ENCODE results near the gene CDK5RAP1.

CDK5RAP1 gene

DNA sequence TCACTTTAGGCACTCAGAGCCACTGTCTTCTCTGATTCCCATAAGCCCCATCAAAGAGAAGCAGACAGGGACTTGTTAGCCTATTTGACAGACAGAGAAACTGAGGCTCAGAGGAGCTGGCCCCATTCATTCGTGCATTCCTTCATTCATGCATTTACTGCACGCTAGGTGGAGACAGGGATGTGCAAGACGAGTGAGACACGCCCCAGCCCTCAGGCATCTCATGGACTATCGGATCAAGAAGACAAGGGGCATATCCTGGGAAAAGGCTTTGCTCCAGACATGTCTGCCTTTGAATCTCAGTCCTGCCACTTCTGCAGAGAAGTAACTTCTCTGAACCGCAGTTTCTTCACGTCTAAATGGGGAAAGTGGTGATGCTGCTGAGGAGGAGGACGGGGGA lies 64.2 kb downstream of the CDK5RAP1 start:
- TF ChIP-seq, protein P1, sequence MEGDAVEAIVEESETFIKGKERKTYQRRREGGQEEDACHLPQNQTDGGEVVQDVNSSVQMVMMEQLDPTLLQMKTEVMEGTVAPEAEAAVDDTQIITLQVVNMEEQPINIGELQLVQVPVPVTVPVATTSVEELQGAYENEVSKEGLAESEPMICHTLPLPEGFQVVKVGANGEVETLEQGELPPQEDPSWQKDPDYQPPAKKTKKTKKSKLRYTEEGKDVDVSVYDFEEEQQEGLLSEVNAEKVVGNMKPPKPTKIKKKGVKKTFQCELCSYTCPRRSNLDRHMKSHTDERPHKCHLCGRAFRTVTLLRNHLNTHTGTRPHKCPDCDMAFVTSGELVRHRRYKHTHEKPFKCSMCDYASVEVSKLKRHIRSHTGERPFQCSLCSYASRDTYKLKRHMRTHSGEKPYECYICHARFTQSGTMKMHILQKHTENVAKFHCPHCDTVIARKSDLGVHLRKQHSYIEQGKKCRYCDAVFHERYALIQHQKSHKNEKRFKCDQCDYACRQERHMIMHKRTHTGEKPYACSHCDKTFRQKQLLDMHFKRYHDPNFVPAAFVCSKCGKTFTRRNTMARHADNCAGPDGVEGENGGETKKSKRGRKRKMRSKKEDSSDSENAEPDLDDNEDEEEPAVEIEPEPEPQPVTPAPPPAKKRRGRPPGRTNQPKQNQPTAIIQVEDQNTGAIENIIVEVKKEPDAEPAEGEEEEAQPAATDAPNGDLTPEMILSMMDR (IDR thresholded peaks at IDR 0.05; ENCODE audit: extremely low read depth, insufficient read depth, missing control alignments), result no peak
- in situ Hi-C loops (cut with MboI; ENCODE audit: low pct_unique_long_range_greater_than_20kb, low sequenced_read_pairs, unreplicated experiment), result no loop called here
- DNase-seq (ENCODE audit: low spot score), result no peak

- in situ Hi-C loops (cut with MboI; ENCODE audit: low pct_unique_long_range_greater_than_20kb, low sequenced_read_pairs, unreplicated experiment), result no loop called here
- TF ChIP-seq, protein P1 (IDR thresholded peaks at IDR 0.05; ENCODE audit: extremely low read depth, insufficient read depth, missing control alignments), result no peak
These were observed 64.9 kb downstream of the CDK5RAP1 start for GRCh38 chr20:33336375-33336774.

GRCh38 chr20:33334111-33334510 lies 67.2 kb downstream of the CDK5RAP1 start:
- TF ChIP-seq, protein P1 (IDR thresholded peaks at IDR 0.05; ENCODE audit: extremely low read depth, insufficient read depth, missing control alignments), result no peak
- DNase-seq (ENCODE audit: low spot score), result no peak
- in situ Hi-C loops (cut with MboI; ENCODE audit: low pct_unique_long_range_greater_than_20kb, low sequenced_read_pairs, unreplicated experiment), result no loop called here

More at GRCh38 chr20:33336375-33336774, 64.9 kb downstream of the CDK5RAP1 start:
- DNase-seq (ENCODE audit: low spot score), result no peak

DNA sequence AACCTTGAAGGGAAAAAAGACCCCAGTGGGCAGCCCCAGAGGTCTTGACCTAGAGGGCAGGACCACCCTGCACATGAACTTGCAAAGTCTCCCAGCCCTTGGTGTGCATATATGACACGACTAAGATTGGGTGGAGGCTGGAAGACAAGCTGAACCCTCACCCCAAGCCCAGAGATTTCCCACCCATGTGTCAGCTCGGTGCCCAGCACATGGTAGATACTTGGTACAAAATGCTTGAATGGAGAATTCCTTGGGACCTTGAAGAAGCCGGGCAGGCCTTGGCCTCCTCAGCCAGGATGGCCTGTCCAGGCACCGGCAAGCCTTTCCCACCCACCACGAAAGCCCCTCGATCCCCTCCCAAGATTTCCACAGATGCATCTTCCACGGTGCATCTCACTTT lies 67.7 kb downstream of the CDK5RAP1 start:
- TF ChIP-seq, protein P1 (IDR thresholded peaks at IDR 0.05; ENCODE audit: extremely low read depth, insufficient read depth, missing control alignments), result no peak
- in situ Hi-C loops (cut with MboI; ENCODE audit: low pct_unique_long_range_greater_than_20kb, low sequenced_read_pairs, unreplicated experiment), result no loop called here
- no peak for DNase-seq (ENCODE audit: low spot score)

GRCh38 chr20:33332905-33333456 lies 68.3 kb downstream of the CDK5RAP1 start:
- DNase-seq (ENCODE audit: low spot score), result no peak
- in situ Hi-C loops (cut with MboI; ENCODE audit: low pct_unique_long_range_greater_than_20kb, low sequenced_read_pairs, unreplicated experiment), result no loop called here
- TF ChIP-seq, protein P1 (IDR thresholded peaks at IDR 0.05; ENCODE audit: extremely low read depth, insufficient read depth, missing control alignments), result no peak

DNA sequence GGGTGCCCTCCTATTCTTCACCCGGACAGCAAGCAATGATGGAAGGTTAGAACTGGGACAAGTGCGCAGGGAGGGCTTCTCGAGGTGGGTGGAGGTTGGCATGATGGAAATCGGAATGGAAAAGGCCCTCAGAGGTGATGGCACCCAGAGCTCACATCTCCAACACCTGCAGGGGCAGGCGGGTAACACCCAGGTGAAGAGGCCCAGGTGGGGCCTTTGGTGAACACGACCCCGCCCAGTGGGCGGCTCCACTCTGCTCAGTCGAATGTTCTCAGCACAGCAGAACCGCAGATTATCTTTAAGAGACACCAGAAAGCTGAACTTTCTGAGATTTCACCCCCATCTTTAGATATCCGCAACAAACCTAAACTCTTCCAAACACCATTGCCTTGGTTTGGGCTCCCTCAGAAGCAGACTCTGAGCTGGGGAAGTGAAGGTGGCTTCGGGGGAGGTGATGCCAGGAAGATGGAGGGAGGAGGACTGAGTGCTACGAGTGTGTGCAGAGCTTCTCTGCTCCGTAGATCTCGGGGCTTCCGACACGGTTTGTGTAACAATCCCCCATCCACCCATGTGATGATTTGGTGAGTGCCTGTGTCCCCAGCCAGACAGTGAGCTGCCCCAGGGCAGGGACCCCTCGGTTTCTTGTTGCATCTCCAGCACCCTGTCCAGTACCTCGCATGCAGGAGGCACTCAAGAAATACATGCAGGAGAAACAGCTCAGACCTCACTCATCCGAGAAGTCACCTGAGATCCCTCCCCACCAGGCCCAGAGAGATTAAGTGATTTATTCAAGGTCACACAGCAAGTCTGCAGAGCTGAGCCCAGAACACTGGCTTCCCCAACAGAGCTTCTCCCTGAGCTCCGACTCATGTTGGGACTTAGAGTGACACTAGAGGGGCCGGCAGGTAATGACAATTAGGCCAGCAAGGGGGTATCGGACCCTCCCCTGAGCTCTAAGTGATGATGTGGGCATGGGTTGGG lies 72.9 kb downstream of the CDK5RAP1 start:
- in situ Hi-C loops (cut with MboI; ENCODE audit: low pct_unique_long_range_greater_than_20kb, low sequenced_read_pairs, unreplicated experiment), result no loop called here
- no peak for DNase-seq (ENCODE audit: low spot score)
- TF ChIP-seq, protein P1 (IDR thresholded peaks at IDR 0.05; ENCODE audit: extremely low read depth, insufficient read depth, missing control alignments), result no peak
